Keratinocyte (primary cell): ENCODE data around the gene CTPS2.

Experiments used
- CTCF ChIP-seq, 3 experiments: IDR thresholded peaks in 1 of 3; conservative IDR thresholded peaks in 1 of 3; optimal IDR thresholded peaks in 1 of 3; 2 replicates in 2 of 3; 3 replicates in 1 of 3; pipeline versions ENCODE3 to v1.5.1; 2011; ENCODE audit warnings: low read length in 3 of 3, mild to moderate bottlenecking in 3 of 3, moderate library complexity in 2 of 3, control low read depth in 1 of 3, inconsistent platforms in 1 of 3; ENCODE audit not compliant: insufficient read depth in 2 of 3; ENCODE audit errors: extremely low read depth in 1 of 3
- EZH2 ChIP-seq: IDR thresholded peaks from one replicate; pipeline ENCODE4 v1.6.1; 2012; ENCODE audit warnings: inconsistent platforms, mild to moderate bottlenecking, low read length, moderate library complexity

GRCh38 chrX:16604337-16604736, 108.1 kb downstream of the CTPS2 start:
- TF ChIP-seq EZH2 (no peak), CTCF (optimal IDR thresholded peaks at IDR 0.05 in 1 of 3, IDR thresholded peaks at IDR 0.05 in 1 of 3, conservative IDR thresholded peaks at IDR 0.05 in 1 of 3; ENCODE audit: extremely low read depth in 1 of 3, insufficient read depth in 2 of 3, low read length in 3 of 3) (no peak)
